Activated T-helper 1 cell treated with anti-CD3 and anti-CD28 coated beads, Interleukin-12 subunit alpha, Interleukin-12 subunit beta, Interleukin-2, Interleukin-4 antibody, amounts not matched to agents 30 ng/mL and 10 ng/mL and 1 ng/mL, durations not matched to agents 14 hours and 24 hours and 36 hours (primary cell): Measurements from ENCODE around the gene SETD4. TPM values are rescaled to one million over a fixed set of nuclear protein-coding genes. Genes with fewer than 3 reads are reported as not detected.

Source experiments
- DNase-seq: peaks from one replicate; pipeline ENCODE4 v3.0.0; 2021; ENCODE audit warnings: low spot score
- H3K27ac Mint-ChIP-seq: one replicate; pipeline ENCODE4 v1.8.0; 2021; ENCODE audit warnings: mild to moderate bottlenecking, mixed read lengths
- H3K27me3 Mint-ChIP-seq: one replicate; pipeline ENCODE4 v1.8.0; 2022; ENCODE audit warnings: mild to moderate bottlenecking, moderate library complexity, mixed read lengths; ENCODE audit not compliant: insufficient read depth
- H3K36me3 Mint-ChIP-seq: one replicate; pipeline ENCODE4 v1.8.0; 2021; ENCODE audit warnings: low read depth, mixed read lengths
- H3K4me1 Mint-ChIP-seq: one replicate; pipeline ENCODE4 v1.8.0; 2021; ENCODE audit warnings: low read depth, mixed read lengths
- H3K4me3 Mint-ChIP-seq: one replicate; pipeline ENCODE4 v1.8.0; 2021; ENCODE audit warnings: mild to moderate bottlenecking, moderate library complexity, mixed read lengths
- H3K9me3 Mint-ChIP-seq: one replicate; pipeline ENCODE4 v1.8.0; 2021; ENCODE audit warnings: mixed read lengths
- intact Hi-C: fragments of 100-400 bp; cut with micrococcal nuclease; formaldehyde crosslinking; loops from one replicate; pipeline ENCODE4 v1.15.1; 2024
- total RNA-seq: library from RNA; stranded (reverse); gene quantifications from 2 replicates; pipeline ENCODE4 v1.2.3, GENCODE V29; 2022

The SETD4 gene
- total RNA-seq, 1 donor from 2014 or later, result 22.0 TPM

DNA sequence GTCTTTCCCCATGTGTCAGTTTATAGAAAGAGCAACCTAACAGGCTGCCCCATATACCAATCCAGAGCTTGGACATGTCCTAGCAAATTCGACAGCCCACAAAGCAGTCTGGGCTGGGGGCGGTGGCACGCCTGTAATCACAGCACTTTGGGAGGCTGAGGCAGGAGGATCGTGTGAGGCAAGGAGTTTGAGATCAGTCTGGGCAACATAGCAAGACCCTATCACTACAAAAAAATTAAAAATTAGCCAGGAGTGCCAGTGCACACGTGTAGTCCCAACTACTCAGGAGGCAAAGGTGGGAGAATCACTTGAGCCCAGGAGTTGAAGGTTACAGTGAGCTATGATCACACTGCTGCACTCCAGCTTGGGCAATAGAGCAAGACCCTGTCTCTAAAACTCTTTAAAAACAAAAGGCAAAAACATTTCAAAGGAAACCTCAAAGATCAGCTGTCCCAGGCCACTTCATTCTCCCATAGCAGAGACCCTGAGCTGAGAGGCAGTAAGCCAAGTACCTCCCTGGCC is 54.4 kb downstream of the SETD4 start:
- Mint-ChIP-seq H3K4me3 (no peak overlapping the region), H3K4me1 (no peaks in the 10 kb centered on the region), H3K36me3 (no peaks in the 10 kb centered on the region), H3K27me3 (peaks cover 26% of the 10 kb centered on the region), H3K27ac (no peak overlapping the region), H3K9me3 (no peaks in the 10 kb centered on the region)
- DNase-seq, result no peak
- intact Hi-C loops, result no loop called here

DNA sequence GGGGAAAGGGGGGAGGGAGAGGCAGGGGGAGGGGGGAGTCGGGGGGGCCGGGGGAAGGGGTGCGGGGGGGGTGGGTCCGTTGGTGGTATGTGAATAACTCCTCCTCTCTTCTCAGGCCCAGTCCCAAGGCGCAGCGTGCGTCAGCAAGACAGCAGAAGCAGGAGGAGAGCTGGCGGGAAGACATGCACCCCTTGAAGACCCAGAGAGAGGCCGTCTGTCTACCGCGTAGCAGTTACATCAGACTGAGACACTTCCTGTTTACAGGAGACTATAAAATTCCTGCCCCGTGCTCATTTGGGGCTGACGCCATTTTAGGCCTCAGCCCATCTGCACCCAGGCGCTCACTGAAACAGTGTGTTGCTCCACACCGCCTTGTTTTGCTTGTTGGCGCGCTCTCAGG is 55.3 kb downstream of the SETD4 start:
- intact Hi-C loops, result no loop called here

DNA sequence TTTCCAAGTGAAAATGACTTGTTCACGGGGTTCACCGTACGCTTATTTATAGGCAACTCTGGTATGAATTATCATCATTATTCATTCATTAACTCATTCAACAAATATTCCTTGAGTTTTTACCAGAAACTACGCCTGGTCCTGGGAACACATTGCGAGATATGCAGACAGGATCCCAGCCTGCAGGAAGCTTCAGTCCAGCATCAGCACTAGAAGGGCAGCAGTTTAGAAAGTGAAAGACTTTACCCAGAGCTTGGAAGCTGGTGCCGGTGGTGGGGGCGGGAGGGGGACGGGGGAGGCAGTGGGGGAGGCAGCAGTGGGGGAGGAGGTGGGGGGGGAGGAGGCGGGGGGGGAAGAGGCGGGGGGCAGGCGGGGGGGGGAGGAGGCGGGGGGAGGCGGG is 55.9 kb downstream of the SETD4 start:
- Mint-ChIP-seq H3K4me3 (no peak overlapping the region), H3K27ac (no peak overlapping the region), H3K36me3 (no peaks in the 10 kb centered on the region), H3K9me3 (no peaks in the 10 kb centered on the region), H3K4me1 (no peaks in the 10 kb centered on the region), H3K27me3 (peaks cover 15% of the 10 kb centered on the region)
- intact Hi-C loops, result no loop called here
- DNase-seq, result no peak

More for the DNA sequence above, 55.3 kb downstream of the SETD4 start:
- H3K27me3 Mint-ChIP-seq, result peaks cover 19% of the 10 kb centered on the region
- no peak overlapping the region for H3K4me3 Mint-ChIP-seq
- H3K36me3 Mint-ChIP-seq, result no peaks in the 10 kb centered on the region
- no peak for DNase-seq
- no peak overlapping the region for H3K27ac Mint-ChIP-seq
- H3K9me3 Mint-ChIP-seq, result no peaks in the 10 kb centered on the region
- H3K4me1 Mint-ChIP-seq, result no peaks in the 10 kb centered on the region

DNA sequence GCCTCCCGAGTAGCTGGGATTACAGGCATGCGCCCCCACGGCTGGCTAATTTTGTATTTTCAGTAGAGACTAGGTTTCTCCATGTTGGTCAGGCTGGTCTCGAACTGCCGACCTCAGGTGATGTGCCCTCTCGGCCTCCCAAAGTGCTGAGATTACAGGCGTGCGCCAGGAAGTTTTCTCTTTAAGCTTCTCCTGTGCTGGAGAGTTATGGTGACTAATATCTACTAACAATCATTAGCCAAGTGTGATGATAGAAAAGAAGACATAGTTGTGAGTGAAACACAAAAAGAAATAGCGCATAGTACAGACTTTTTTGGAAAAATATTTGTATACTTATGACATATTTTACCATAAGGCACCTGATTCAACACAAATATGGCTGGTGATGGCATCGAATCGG is 56.5 kb downstream of the SETD4 start:
- DNase-seq, result no peak
- H3K9me3 Mint-ChIP-seq, result no peaks in the 10 kb centered on the region
- H3K36me3 Mint-ChIP-seq, result no peaks in the 10 kb centered on the region
- intact Hi-C loops, result no loop called here
- no peak overlapping the region for H3K27ac Mint-ChIP-seq
- H3K4me1 Mint-ChIP-seq, result no peaks in the 10 kb centered on the region
- H3K27me3 Mint-ChIP-seq, result peaks cover 8% of the 10 kb centered on the region
- no peak overlapping the region for H3K4me3 Mint-ChIP-seq

DNA sequence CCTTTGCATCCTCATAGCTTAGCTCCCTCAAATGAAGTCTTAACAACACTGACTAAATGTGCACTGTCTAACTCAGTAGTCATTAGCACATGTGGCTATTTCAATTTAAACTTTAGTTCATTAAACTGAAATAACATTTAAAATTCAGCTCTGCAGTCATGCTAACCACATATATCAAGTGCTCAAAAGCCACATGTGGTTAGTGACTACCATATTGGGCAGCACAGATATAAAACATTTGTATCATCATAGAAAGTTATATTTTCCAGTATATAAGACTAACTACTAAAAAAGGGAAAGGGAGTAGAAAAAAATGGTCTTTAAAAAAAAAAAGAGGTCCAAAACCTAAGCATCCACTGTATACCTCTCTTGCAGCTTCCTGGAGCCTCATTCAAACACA is 64.1 kb downstream of the SETD4 start:
- H3K9me3 Mint-ChIP-seq, result no peaks in the 10 kb centered on the region
- H3K36me3 Mint-ChIP-seq, result no peaks in the 10 kb centered on the region
- DNase-seq, result no peak
- no peak overlapping the region for H3K27ac Mint-ChIP-seq
- intact Hi-C loops, result no loop called here
- no peak overlapping the region for H3K4me3 Mint-ChIP-seq
- no peaks in the 10 kb centered on the region for H3K4me1 Mint-ChIP-seq
- H3K27me3 Mint-ChIP-seq, result peaks cover 8% of the 10 kb centered on the region

DNA sequence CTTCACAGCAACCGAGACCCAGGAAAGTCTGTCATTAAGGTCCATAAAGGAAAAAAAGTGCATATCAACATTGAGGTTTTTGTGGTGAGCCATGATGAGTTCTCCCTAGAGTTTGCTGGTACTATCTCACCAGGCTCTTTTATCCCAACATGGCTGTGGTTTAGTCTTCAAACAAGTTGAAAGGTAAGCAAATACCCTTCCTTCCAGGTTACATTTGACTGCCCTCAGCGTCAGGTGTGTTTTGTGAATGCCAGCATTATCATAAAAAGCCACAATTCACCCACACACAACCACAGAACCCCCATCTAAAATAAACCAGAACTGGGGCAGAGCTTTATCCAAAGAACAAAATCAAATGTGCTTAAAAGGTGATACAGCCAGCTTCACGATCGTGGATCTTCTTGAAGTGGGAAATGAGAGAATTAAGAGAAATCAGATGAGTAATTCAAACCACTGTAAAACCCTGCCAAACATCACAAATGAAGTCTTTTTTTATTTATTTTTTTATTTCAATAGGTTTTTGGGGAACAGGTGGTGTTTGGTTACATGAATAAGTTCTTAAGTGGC is 64.7 kb downstream of the SETD4 start:
- intact Hi-C loops, result no loop called here

DNA sequence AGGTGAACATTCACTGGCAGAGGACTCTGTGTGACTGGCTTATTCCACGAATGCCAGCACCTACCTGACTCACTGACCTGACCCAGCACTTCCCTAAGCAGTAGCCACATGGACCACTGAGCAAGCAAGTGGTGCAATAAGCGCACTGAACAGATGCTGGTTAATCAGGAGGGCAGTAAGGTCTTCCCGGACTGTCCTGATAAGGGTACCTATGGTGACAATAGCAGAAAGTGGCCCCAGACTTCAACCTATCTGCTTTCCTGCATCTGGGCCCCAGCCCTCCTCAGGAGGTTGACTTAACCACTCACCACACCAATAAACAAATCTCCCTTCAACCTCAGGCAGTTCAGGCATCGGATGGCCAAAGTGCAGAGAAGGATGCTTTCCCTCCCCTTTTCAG is 65.7 kb downstream of the SETD4 start:
- no peak for DNase-seq
- Mint-ChIP-seq H3K27ac (no peak overlapping the region), H3K9me3 (no peaks in the 10 kb centered on the region), H3K4me3 (no peak overlapping the region), H3K27me3 (peaks cover 8% of the 10 kb centered on the region), H3K36me3 (no peaks in the 10 kb centered on the region), H3K4me1 (no peaks in the 10 kb centered on the region)
- intact Hi-C loops, result no loop called here

More for the DNA sequence above, 64.7 kb downstream of the SETD4 start:
- no peak for DNase-seq
- H3K36me3 Mint-ChIP-seq, result no peaks in the 10 kb centered on the region
- H3K4me1 Mint-ChIP-seq, result no peaks in the 10 kb centered on the region
- no peak overlapping the region for H3K27ac Mint-ChIP-seq
- no peak overlapping the region for H3K4me3 Mint-ChIP-seq
- H3K9me3 Mint-ChIP-seq, result no peaks in the 10 kb centered on the region
- H3K27me3 Mint-ChIP-seq, result peaks cover 8% of the 10 kb centered on the region

DNA sequence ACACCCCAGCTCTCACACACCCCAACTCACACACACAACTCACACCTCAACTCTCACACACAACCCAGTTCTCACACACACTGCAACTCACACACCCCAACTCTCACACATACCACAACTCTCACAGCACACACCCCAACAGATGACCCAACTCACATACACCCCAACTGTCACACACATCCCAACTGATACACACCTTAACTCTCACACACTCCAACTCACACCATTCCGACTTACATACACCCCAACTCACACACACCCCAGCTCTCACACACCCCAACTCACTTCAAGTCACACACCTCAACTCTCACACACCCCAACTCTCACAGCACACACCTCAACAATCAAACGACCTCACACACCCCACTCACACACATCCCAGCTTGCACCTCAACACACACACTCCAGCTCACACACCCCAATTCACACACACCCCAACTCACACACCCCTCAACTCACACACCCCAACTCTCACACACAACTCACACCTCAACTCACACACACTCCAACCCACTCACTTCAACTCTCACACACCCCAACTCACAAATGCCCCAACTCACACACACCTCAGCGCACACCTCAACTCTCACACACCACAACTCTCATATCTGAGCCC is 66.3 kb downstream of the SETD4 start:
- Mint-ChIP-seq H3K9me3 (no peaks in the 10 kb centered on the region), H3K4me1 (no peaks in the 10 kb centered on the region), H3K27ac (no peak overlapping the region), H3K4me3 (no peak overlapping the region), H3K27me3 (peaks cover 8% of the 10 kb centered on the region), H3K36me3 (no peaks in the 10 kb centered on the region)
- no peak for DNase-seq
- intact Hi-C loops, result no loop called here

DNA sequence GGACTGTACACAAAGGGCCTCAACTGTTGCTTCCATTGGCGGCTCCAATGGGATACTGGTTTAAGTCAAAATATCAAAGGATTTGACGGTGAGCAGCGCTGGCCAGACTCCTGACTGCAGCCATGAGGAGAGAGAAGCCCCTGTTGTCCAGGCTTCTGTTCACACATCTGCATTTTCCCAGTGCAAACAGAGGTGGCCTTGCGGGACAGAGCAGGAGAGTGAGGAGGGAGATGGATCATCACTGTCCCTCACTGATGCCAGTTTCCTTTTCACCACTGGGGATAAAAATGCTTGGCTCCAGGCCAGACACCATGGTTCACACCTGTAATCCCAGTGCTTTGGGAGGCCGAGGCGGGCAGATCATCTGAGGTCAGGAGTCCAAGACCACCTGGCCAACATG is 69.2 kb downstream of the SETD4 start:
- Mint-ChIP-seq H3K27ac (no peak overlapping the region), H3K27me3 (peaks cover 6% of the 10 kb centered on the region), H3K36me3 (no peaks in the 10 kb centered on the region), H3K4me1 (no peaks in the 10 kb centered on the region), H3K4me3 (no peak overlapping the region), H3K9me3 (no peaks in the 10 kb centered on the region)
- intact Hi-C loops, result no loop called here
- no peak for DNase-seq

DNA sequence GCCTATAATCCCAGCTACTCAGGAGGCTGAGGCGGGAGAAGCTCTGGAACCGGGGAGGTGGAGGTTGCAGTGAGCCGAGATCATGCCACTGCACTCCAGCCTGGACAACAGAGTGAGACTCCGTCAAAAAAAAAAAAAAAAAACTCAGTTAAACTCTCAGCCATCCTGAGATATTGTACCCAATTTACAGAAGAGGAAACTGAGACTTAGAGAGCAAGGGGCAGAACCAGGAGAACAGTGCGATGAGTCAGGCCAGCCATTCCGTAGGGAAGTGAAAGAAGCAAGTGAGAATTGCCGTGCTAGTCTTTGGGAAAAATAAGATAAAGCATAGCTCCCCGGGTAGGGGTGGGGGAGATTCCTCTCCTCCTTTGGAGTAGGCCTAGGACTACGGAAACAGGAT is 69.7 kb downstream of the SETD4 start:
- Mint-ChIP-seq H3K27ac (no peak overlapping the region), H3K4me1 (no peaks in the 10 kb centered on the region), H3K27me3 (peaks cover 3% of the 10 kb centered on the region), H3K9me3 (no peaks in the 10 kb centered on the region), H3K4me3 (no peak overlapping the region), H3K36me3 (no peaks in the 10 kb centered on the region)
- intact Hi-C loops, result no loop called here
- DNase-seq, result no peak

DNA sequence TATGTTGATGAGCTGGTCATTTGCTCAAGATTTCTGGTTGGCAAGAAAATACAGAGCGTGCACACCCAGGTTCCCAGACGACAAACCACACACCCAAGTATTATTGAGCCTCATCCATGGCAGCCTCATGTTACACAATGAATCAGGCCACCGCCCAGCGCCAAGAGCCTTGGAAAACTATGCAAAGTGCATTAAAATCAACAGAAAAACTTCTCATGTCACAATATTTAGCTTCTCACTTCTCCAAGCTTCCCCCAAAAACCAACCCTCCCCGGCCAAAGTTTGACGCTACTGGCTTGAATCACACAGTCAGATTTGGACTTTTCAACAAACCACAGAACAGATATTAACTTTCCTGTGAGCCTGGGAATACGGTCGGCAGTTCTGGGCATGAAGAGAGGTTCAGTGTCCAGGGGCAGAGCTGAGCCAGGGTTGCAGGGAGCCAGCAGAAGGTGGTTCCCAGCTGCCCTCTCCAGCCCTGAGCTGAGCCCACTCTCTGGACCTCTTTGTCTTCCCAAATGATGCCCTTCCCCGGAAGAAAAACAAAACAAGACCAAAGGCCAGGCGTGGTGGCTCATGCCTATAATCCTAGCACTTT is 71.1 kb downstream of the SETD4 start:
- no peaks in the 10 kb centered on the region for H3K9me3 Mint-ChIP-seq
- no peaks in the 10 kb centered on the region for H3K27me3 Mint-ChIP-seq
- no peak for DNase-seq
- H3K36me3 Mint-ChIP-seq, result no peaks in the 10 kb centered on the region
- intact Hi-C loops, result no loop called here
- H3K4me3 Mint-ChIP-seq, result no peak overlapping the region
- no peaks in the 10 kb centered on the region for H3K4me1 Mint-ChIP-seq
- H3K27ac Mint-ChIP-seq, result no peak overlapping the region

DNA sequence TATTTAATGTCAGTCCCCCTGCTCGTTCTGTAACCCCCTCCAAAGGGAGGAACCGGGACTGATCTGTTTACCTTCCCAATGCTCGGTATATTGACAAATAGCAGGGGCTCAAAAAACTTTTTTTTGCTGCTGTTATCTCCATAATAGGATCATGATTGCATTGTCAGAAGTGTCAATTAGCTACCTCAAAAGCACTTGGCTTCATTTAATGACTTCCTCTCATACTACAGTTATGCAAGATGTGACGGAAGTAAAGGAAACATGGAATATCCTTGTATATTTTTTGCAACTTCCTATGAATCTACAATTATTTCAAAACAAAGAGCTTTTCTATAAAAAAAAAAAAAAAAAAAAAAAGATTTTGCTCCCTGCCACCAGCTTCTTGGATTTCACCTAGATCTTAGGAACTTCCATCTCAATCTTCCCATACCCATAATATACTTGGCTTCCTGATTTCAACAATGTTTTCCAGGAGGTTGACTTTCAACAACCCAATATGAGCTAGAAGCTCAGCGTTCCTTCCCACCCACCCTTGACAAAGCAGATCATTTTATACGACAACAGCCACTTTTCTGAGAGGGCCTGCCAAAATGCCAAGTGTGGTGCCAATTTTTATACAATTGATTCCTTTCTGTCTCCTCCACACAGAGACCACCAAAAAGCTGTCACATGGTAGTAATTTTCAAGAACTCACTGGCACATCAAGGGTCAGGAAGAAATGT is 71.7 kb downstream of the SETD4 start:
- Mint-ChIP-seq H3K9me3 (no peaks in the 10 kb centered on the region), H3K36me3 (no peaks in the 10 kb centered on the region), H3K27ac (no peak overlapping the region), H3K27me3 (no peaks in the 10 kb centered on the region), H3K4me1 (no peaks in the 10 kb centered on the region), H3K4me3 (no peak overlapping the region)
- intact Hi-C loops, result no loop called here
- DNase-seq, result no peak

DNA sequence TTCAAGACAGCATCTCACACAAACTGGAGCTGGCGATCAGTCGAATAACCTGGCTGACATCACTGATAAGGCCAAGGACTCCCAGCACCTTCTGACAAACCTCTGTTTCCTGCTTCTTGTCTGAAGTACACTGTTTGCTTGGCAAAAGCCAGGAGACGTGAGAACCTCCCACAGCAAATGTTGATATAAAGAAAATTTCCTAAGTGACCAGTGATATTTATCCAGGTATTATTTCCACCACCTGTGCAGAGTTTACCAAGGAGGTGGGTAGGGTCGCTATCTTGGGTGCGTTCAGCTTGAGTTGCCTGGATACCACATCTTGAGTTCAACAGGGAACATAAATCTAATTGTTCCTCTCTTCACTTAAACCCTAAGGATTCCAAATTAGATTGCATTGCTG is 72.9 kb downstream of the SETD4 start:
- Mint-ChIP-seq H3K4me3 (no peak overlapping the region), H3K4me1 (no peaks in the 10 kb centered on the region), H3K27ac (no peak overlapping the region), H3K27me3 (no peaks in the 10 kb centered on the region), H3K36me3 (no peaks in the 10 kb centered on the region), H3K9me3 (no peaks in the 10 kb centered on the region)
- no peak for DNase-seq
- intact Hi-C loops, result no loop called here
